AG09319 (cell line): ENCODE data around the gene PLEKHG2.

Experiments used
- DNase-seq: peaks from one replicate; pipeline ENCODE4 v3.0.0-alpha.2; 2010; ENCODE audit warnings: low read depth; ENCODE audit errors: extremely low read depth
- CTCF ChIP-seq: IDR thresholded peaks from 2 replicates; pipeline ENCODE4 v1.5.1; 2011; ENCODE audit warnings: low read depth, mild to moderate bottlenecking, inconsistent platforms, low read length, moderate library complexity

Gene PLEKHG2

DNA sequence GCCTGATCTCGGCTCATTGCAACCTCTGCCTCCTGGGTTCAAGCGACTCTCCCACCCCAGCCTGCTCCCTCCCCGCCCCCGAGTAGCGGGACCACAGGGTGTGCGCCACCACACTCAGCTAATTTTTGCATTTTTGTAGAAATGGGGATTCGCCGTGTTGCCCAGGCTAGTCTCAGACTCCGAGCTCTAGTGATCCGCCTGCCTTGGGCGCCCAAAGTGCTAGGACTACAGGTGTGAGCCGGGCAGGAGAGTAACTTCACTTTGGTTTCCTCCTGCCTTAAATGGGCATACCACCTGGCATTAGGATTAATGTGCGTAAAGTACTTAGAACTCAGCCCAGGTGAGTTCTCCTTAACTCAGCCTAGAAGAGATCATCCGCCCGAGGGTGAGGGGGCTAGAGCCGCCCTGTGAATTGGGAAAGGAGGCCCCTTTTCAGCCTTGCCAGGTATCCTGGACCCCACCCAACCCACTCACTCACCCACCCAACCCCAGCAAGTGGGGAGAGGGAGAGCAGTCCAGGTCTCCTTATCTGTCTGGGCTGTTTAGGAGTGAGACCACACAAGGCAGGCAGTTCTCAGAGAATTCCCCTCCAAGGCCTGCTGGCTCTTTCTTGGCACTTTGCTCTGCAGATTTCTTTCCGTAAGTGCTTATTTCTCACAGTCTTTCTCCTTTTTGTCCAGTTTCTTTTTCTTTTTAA, 7.1 kb upstream of the PLEKHG2 start:
- DNase-seq = no peak

GRCh38 chr19:39405958-39406655, 6.4 kb upstream of the PLEKHG2 start:
- TF ChIP-seq CTCF = no peak
- no peak for DNase-seq

More for the DNA sequence above, 7.1 kb upstream of the PLEKHG2 start:
- no peak for TF ChIP-seq CTCF

GRCh38 chr19:39406656-39407409, 5.6 kb upstream of the PLEKHG2 start, which contains the start of gene ZFP36:
TSS of gene ZFP36 (plus strand) at chr19:39406847. CDS start at chr19:39406905, 58 bp downstream.
- TF ChIP-seq CTCF = no peak; the same call in 1 of the 2 replicates
- peak; percentile 87 for DNase-seq

- no peak for DNase-seq
- no peak for TF ChIP-seq CTCF
Observed at GRCh38 chr19:39407410-39407659, 5.1 kb upstream of the PLEKHG2 start.

DNA sequence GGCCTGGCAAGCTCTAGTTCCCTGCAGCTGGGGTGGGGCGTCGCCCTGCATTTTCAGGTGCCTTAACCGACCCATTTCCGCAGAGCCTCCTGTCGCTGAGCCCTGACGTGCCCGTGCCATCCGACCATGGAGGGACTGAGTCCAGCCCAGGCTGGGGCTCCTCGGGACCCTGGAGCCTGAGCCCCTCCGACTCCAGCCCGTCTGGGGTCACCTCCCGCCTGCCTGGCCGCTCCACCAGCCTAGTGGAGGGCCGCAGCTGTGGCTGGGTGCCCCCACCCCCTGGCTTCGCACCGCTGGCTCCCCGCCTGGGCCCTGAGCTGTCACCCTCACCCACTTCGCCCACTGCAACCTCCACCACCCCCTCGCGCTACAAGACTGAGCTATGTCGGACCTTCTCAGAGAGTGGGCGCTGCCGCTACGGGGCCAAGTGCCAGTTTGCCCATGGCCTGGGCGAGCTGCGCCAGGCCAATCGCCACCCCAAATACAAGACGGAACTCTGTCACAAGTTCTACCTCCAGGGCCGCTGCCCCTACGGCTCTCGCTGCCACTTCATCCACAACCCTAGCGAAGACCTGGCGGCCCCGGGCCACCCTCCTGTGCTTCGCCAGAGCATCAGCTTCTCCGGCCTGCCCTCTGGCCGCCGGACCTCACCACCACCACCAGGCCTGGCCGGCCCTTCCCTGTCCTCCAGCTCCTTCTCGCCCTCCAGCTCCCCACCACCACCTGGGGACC, 4.6 kb upstream of the PLEKHG2 start:
- no peak for TF ChIP-seq CTCF
- DNase-seq = no peak

- DNase-seq = no peak
- no peak; the same call in 1 of the 2 replicates for TF ChIP-seq CTCF
Observed at GRCh38 chr19:39408392-39409207, 3.9 kb upstream of the PLEKHG2 start.
